HepG2 (cell line): ENCODE measurements around the gene MUC13. TPM values are rescaled to one million over a fixed set of nuclear protein-coding genes. Genes with fewer than 3 reads are reported as not detected.

Experiments
- ATF1 ChIP-seq: IDR thresholded peaks from 2 replicates; pipeline ENCODE4 v1.6.1; 2016; ENCODE audit warnings: mild to moderate bottlenecking, control low read depth
- ATF4 ChIP-seq, 2 experiments: fragments of 450-650 bp in 1 of 2; sonication (generic) in 1 of 2; formaldehyde crosslinking; IDR thresholded peaks; 2 replicates each; pipeline versions ENCODE4 v1.5.0 to v1.8.0; 2020 to 2022; ENCODE audit warnings: mild to moderate bottlenecking in 1 of 2, missing genetic modification reagents in 1 of 2
- BCL6 ChIP-seq: IDR thresholded peaks from 2 replicates; pipeline ENCODE4 v1.6.1; 2016; ENCODE audit warnings: missing genetic modification reagents, missing compliant biosample characterization
- DPF2 ChIP-seq: sonication (generic); formaldehyde crosslinking; IDR thresholded peaks from 2 replicates; pipeline ENCODE4 v1.4.0; 2020; ENCODE audit warnings: mild to moderate bottlenecking, low read depth, missing genetic modification reagents, borderline replicate concordance
- ELF3 ChIP-seq: IDR thresholded peaks from 2 replicates; pipeline ENCODE4 v1.6.1; 2016; ENCODE audit warnings: missing genetic modification reagents, missing compliant biosample characterization
- GABPA ChIP-seq, 2 experiments: IDR thresholded peaks; 2 replicates each; pipeline ENCODE4 v1.6.1; 2011 to 2016; ENCODE audit warnings: low read depth in 2 of 2, low read length in 1 of 2, missing biosample characterization in 1 of 2, missing genetic modification characterization in 1 of 2
- IRX3 ChIP-seq: sonication (generic); formaldehyde crosslinking; IDR thresholded peaks from 2 replicates; pipeline ENCODE4 v1.8.1; 2023; ENCODE audit warnings: mild to moderate bottlenecking, low read depth, missing genetic modification reagents, borderline replicate concordance
- KDM2A ChIP-seq: sonication (generic); formaldehyde crosslinking; IDR thresholded peaks from 2 replicates; pipeline ENCODE4 v1.4.0; 2020; ENCODE audit warnings: low read depth, missing genetic modification reagents, borderline replicate concordance
- KMT2B ChIP-seq: IDR thresholded peaks from 2 replicates; pipeline ENCODE4 v1.6.1; 2016; ENCODE audit warnings: missing genetic modification reagents, missing compliant biosample characterization
- MIER3 ChIP-seq: IDR thresholded peaks from 2 replicates; pipeline ENCODE4 v1.6.1; 2016; ENCODE audit warnings: missing compliant biosample characterization, borderline replicate concordance
- MXD4 ChIP-seq: IDR thresholded peaks from 2 replicates; pipeline ENCODE4 v1.6.1; 2016; ENCODE audit warnings: mild to moderate bottlenecking, missing biosample characterization, missing genetic modification reagents
- NONO ChIP-seq, 2 experiments: fragments of 450-650 bp in 1 of 2; sonication (generic) in 1 of 2; formaldehyde crosslinking in 1 of 2; IDR thresholded peaks in 1 of 2; conservative IDR thresholded peaks in 1 of 2; 2 replicates each; pipeline versions ENCODE4 v1.6.1 to v1.8.0; 2017 to 2022; ENCODE audit warnings: mild to moderate bottlenecking in 1 of 2, missing genetic modification reagents in 1 of 2, moderate library complexity in 1 of 2
- PRDM15 ChIP-seq: sonication (generic); formaldehyde crosslinking; IDR thresholded peaks from 2 replicates; pipeline ENCODE4 v1.4.0; 2020; ENCODE audit warnings: missing genetic modification reagents
- SNAPC4 ChIP-seq: sonication (generic); formaldehyde crosslinking; IDR thresholded peaks from 2 replicates; pipeline ENCODE4 v1.4.0; 2020; ENCODE audit warnings: mild to moderate bottlenecking, missing genetic modification reagents
- SOX5 ChIP-seq: IDR thresholded peaks from 2 replicates; pipeline ENCODE4 v1.6.1; 2016; ENCODE audit warnings: borderline replicate concordance
- ZGPAT ChIP-seq: IDR thresholded peaks from 2 replicates; pipeline ENCODE4 v1.6.1; 2016; ENCODE audit warnings: mild to moderate bottlenecking
- ZNF652 ChIP-seq: IDR thresholded peaks from 2 replicates; pipeline ENCODE4 v1.6.1; 2016; ENCODE audit warnings: low read depth, borderline replicate concordance
- polyA plus RNA-seq, 8 experiments: library from polyadenylated mRNA; depleted of rRNA in 3 of 8; stranded (reverse) in 7 of 8; unstranded in 1 of 8; fragments of >200 nt; fragmentation: Illumina TruSeq in 4 of 8; extraction: Trizol in 4 of 8; gene quantifications; 2 replicates each; pipeline versions ENCODE4 v1.2.1 to v1.2.3, GENCODE V29; 2011 to 2016; ENCODE audit warnings: low read depth in 4 of 8, missing spikeins in 1 of 8, mixed read lengths in 1 of 8; ENCODE audit not compliant: insufficient read depth in 1 of 8
- total RNA-seq, 5 experiments: library from RNA; depleted of rRNA; stranded (reverse); fragments of >200 nt; fragmentation: Illumina TruSeq; extraction: Trizol; gene quantifications; 2 replicates each; pipeline ENCODE4 v1.2.3, GENCODE V29; 2016; ENCODE audit warnings: low read depth in 1 of 5

The MUC13 gene
- total and polyA plus RNA-seq, 2 of the 13 experiments (the other 11 are each of a cell fraction or from before 2014, with no cell fraction given), result 0.04 to 1.2 TPM

GRCh38 chr3:124878561-124879336 is 55.8 kb downstream of the MUC13 start (continued):
- no peak for TF ChIP-seq GABPA (IDR thresholded peaks at IDR 0.05; ENCODE audit: low read depth, low read length)
- peak; percentile 57; the same call in 1 of the 2 replicates for TF ChIP-seq GABPA (CRISPR knock-in tag; IDR thresholded peaks at IDR 0.05; ENCODE audit: low read depth)
- TF ChIP-seq MIER3 (CRISPR knock-in tag), result peak; percentile 71; the same call in 1 of the 2 replicates
- TF ChIP-seq SNAPC4 (CRISPR knock-in tag), result 0 out of 2 replicates have a peak, but pooled peaks have one; percentile 30
- no peak for TF ChIP-seq PRDM15 (CRISPR knock-in tag)
- TF ChIP-seq NONO (IDR thresholded peaks at IDR 0.05), result no peak
- no peak for TF ChIP-seq NONO (CRISPR knock-in tag; conservative IDR thresholded peaks at IDR 0.05)
- TF ChIP-seq DPF2 (CRISPR knock-in tag), result no peak
- peak; percentile 98 for TF ChIP-seq ELF3
- no peak for TF ChIP-seq IRX3 (CRISPR knock-in tag)
- peak; percentile 64; the same call in 1 of the 2 replicates for TF ChIP-seq ZGPAT (CRISPR knock-in tag)
- TF ChIP-seq ZNF652 (CRISPR knock-in tag), result no peak
- TF ChIP-seq KDM2A (CRISPR knock-in tag), result peak; percentile 39; the same call in 1 of the 2 replicates
- TF ChIP-seq BCL6, result no peak; the same call in 1 of the 2 replicates
- peak in 1 of 2 experiments; percentile 45; a peak in 1 of 4 replicates for TF ChIP-seq ATF4 (CRISPR knock-in tag; IDR thresholded peaks at IDR 0.05)
- TF ChIP-seq ATF1 (CRISPR knock-in tag), result 0 out of 2 replicates have a peak, but pooled peaks have one; percentile 33
- peak; percentile 53 for TF ChIP-seq SOX5 (CRISPR knock-in tag)
- TF ChIP-seq KMT2B (CRISPR knock-in tag), result 0 out of 2 replicates have a peak, but pooled peaks have one; percentile 35
- peak; percentile 19; the same call in 1 of the 2 replicates for TF ChIP-seq MXD4 (CRISPR knock-in tag)
